GM18873 (cell line): ENCODE data around the gene RARA.

Experiments
- ATAC-seq: cut with Tn5 transposase; IDR thresholded peaks from one replicate; pipeline ENCODE4 v1.9.1; 2021; ENCODE audit warnings: mild to moderate bottlenecking, moderate library complexity, moderate number of reproducible peaks; ENCODE audit not compliant: unreplicated experiment, low FRiP score

RARA gene

DNA sequence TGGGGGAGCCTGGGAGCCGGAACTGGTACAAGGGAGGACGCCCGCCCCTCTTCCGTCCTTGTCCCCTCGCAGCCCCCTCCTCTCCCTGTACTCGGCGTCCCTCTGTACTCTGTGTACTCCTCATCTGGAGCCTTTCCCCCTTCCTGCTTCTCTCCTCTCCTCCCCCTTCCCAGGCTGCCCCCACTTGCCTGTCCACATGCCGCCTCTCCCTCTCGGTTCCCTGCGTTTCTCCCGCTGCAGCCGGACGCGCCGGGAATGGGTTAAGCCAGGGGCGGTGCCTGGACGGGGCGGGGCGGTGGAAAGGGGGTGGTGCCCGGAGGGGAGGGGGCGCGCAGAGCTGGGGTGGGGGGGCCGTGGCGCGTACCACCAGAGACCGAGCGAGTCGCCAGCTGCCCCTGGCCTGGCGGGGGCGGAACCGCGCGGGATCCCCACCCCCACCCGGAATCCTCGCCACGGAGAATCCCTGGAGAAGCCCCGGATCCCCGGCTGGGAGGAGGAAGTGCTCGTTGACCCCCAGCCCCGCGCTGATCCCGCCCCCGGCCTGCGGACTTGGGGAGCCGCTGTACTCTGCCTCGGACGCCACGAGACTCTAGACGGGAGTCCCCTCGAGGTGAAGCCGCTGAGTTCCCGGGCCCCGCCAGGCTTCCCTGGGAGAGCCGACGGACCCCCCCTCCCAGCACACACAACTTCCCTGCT lies 33.0 kb downstream of the RARA start:
- ATAC-seq: no peak

DNA sequence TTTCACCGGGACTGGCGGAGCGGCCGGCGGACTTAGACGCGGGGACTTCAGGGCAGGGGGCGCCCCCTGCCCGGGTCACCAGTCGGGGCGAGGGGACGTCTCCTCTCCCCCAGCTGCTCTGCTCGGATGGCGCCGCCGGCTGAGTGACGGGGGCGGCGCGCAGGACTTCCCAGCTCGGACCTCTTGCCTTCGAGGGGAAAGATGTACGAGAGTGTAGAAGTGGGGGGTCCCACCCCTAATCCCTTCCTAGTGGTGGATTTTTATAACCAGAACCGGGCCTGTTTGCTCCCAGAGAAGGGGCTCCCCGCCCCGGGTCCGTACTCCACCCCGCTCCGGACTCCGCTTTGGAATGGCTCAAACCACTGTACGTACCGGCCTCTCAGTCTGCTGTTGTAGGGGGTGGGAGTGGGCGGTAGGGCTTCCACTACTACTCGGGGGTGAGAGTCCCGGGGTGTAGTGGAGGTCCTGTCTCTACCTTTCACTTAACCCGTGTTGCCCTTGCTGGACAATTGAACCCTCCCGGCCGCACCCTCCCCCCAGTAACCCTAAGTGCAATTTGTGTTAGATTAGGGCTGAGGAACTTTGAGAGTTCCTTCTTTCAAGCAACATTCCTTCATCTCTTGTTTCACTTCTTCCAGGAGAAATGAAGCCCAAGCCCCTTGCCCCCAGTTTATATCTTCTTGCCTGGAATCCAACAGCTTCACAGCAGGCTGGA lies 33.7 kb downstream of the RARA start:
- no peak for ATAC-seq

DNA sequence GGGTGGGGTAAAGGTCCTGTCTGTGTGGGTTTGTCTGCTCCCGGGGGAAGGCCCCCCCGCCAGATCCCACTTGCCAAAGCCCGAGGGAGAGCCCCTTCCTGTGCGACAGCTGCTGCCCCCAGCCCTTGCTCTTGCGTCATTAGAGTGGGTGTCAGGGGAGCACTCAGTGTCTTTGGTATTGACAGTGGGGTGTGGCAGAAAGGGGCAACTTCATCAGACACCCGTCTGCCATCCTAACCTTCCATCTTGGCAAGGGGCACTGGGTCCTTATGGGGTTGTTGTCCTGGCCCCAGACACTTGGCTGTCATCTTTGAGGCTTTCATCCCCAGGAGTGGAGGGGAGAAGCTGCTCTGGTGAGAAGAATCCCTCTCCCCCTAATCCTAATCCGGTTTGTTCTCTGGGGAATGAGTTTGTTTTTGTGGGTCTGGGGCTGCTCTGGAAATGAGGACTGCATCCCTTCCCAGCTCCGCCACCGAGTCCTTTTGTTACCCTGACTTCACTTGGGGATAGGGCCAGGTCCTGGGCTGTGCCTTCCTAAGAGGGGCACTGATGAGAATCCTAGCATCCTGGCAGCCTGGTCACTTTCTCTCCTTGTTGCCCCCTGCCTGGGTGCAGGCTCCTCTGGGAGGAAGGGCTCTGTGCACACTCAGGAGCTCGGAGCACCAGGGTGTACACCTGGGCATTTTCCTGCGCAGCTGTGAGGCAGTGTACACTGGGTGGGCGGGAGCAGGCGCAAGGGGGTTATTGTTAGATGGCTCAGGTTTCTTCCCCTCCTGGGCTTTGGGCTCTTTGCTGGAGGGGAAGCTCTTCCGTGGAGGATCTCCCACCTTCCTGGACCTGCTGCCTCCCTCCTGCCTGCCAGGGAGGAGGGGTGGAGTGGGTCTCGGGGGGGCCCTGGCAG lies 34.5 kb downstream of the RARA start:
- ATAC-seq: no peak

DNA sequence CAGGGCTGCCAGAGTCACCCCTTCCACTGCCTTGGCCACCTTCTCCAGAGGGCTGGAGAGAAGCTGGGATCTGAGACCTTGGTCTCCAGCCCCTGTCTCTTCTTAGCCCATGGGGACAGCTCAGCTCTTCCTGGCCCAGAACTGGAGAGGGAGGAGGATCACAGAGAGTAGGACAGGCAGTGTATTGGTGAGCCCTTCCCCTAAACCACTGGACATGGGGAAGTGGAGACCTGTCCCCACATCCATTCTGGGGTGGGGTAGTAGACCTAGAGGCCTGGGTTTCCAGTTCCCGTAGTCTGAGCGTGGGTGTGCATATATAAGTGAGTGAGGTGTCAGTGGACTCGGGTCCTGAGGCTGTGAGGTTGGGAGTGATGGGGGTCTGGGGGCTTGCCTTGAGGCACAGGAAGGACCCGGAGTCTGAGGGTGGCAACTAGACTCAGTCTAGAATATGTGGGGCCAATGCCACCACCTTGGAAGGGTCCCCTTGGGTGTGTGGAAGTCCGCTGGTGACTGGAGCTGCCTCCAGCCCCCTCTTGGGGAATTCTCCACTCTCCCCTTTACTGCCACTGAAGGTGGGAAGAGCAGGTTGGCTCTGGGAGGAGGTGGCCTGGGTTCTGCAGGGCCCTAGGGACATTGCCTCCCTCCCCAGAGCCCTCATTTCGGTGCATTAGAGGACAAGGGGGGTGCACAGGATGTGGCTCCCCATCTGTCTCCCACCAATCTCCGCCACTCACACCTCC lies 35.6 kb downstream of the RARA start:
- ATAC-seq: no peak

- ATAC-seq: no peak
Measured at GRCh38 chr17:40345161-40345993, 36.4 kb downstream of the RARA start.

- ATAC-seq: no peak
Measured at GRCh38 chr17:40345994-40346764, 37.2 kb downstream of the RARA start.

DNA sequence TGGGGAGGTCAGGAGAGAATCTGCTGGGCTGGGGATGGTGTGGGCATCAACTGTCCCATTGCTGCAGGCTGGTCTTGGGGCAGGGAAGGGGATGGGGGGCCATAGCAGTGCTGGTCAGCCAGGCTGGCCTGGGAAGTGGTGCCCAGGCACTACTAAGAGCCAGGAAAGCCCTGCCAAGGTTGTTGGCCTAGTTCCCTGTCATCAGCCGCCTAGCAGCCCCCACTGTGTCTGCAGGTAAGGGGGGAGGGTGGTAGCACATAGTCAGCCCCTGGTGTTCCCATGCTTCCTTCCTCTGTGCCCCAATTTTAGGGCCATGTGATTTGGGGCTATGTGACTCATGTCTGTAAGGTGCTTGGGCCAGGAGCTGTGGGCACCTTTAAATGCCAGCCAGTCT lies 37.8 kb downstream of the RARA start:
- no peak for ATAC-seq

DNA sequence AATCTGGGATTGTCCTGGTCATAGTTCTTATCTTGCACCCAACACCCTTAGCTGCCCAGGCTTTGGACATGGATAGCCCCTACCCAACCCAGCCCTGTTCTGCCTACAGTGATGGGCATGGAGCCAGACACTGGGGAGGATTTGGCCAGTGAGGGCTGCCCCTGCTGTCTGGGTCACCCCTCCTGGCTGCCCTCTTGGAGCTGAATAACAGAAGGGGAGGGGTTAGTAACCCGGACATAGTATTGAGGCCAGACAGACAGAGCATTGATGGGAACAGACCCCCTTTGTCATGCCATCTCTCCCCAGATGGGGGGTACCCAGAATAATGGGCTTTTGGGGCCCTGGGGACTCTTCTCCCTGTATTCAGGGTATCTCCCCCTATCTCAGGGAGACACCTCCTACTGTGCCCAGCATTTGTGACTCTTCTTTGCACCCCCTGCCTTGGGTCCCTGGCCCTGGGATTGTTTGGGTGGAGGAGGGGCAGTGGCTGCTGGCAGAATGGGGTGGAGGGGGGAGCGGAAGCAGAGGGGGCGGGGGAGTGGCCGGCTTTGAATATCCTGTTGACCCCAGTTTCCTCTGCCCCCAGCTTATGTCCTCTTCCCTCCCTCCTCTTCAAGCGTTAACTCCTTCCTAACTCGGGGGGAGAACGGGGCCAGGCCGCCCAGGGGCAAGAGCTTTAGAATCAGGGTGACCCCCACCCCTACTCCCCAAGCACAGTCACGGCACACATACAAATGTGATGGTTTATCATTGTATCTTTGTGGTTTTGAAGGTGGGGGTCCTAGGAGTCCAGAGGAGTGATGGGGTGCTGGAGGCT lies 38.5 kb downstream of the RARA start:
- ATAC-seq: no peak

DNA sequence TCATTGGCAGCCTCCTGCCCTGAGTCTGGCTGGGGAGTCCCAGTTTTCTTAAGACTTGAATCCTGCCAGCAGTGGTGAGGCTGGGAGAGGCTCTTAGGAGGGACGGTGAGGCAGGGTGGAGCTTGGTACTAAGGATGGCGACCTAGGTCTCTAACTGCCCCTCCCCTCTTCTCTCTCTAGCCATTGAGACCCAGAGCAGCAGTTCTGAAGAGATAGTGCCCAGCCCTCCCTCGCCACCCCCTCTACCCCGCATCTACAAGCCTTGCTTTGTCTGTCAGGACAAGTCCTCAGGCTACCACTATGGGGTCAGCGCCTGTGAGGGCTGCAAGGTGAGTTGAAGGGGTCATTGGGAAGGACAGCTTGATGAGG lies 39.1 kb downstream of the RARA start:
- no peak for ATAC-seq

DNA sequence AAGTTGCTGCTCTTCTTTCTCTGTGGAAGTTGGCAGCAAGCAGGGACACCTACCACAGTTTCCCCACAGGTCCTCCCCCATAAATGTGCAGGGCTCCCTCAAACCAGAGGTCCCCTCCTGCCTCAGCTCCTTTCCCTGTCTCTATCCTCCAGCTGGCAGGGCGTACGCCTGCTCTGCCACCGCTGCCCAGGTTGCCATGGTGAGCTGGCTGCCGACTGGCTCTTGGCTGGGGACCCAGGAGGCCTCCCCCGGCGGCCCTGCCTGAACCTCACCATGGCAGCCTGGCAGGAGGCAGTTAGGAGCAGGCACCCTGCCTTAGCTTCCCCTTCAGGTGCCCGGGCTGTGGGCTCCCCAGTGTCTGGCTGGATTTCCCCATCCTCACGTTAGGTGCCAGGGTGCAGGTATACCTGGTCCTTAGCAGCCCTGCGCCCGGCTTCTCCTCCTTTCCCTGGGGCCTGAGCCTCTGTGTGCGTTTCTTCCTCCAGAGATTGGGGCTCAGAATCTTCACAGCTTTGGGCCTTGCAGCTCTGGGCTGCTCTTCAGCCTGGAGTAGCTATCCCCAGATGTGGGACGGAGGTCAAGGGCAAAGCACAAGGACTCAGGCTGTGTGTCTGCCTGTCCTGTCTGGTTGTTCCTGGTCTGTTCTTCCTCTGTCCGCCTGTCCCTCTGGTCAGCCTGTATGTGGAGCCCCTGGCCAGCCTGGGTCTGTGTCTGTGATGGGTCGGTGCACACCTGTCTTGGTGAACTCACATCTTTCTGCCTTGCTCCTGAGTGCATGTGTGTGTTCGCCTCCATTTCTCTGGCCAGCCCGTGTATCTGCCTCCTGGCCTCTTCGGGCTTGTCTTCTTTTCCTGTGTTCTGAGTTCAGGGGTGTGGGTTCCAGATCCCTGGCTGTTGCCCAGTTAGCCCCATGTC lies 39.8 kb downstream of the RARA start:
- no peak for ATAC-seq

- no peak for ATAC-seq
Measured at GRCh38 chr17:40349477-40349894, 40.5 kb downstream of the RARA start.

DNA sequence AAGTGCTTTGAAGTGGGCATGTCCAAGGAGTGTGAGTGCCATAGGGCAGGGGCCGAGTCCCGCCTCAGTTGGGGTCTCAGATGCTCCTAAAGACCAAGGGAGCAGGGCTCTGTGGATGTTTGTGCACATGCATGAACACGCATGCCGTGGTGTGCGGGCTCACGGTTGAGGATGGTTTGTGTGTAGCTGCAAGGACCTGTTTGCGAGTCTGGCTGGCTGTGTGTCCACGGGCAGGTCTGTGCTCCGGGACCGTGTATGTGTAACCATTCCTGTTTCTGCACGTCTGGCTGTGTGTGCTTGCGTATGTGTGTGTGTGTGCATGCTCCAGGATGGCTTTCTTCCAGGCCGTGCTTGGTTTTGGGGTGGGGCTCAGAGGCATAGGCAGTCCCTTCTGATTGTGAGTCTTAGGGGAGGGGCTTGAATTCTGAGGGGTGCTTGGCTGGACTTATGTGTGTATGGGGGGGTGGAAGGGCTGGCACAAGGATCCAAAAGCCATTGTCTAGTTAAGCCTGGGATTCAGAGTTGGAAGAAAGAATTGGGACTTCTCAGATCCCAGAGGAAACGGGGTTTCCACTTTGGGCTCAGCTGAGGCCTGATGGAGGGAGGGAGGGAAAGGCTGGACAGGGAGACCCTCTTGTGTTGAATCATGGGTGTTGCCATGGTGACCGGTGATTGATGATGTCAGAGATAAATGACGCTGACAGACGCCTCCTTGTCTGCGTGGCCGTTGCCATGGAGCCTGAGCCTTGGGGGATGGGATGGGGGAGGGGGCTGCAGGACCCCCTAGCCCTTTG lies 41.1 kb downstream of the RARA start:
- no peak for ATAC-seq

- ATAC-seq: no peak
Measured at GRCh38 chr17:40350689-40351358, 41.8 kb downstream of the RARA start.

DNA sequence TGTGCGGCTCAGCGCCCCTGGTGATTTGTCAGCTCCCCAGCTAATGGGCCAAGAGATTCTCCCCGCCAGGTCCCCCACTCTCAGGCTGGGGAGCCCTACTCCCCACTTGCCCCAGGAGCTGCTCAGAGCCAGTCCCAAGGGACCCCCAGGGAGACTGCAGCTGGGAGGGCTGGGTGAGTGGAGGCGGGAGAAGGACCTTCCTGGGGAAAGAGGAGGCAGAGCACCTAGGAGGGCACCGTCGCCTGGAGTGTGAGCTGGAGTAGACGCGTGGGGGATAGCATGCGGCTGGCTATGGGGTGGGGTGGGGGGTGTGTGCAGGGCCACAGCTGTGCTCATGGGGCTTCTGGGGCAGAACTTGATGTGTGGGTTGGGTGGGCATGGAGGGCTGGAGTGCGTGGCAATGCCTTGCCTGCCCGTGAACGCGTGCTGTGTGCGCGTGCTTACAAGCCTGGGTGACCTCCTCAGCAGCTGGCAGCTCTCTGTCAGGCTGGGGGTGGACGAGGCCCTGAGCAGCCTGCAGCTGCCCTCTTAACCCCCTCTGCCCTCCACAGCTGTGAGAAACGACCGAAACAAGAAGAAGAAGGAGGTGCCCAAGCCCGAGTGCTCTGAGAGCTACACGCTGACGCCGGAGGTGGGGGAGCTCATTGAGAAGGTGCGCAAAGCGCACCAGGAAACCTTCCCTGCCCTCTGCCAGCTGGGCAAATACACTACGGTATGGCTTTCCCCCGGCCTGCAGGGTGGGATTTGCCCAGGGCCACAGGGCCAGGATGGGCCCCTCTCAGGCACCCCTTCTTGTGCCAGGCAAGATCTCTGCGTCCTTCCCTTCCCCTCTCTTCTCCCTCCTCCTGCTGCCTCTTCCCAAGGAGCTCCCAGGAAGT lies 42.6 kb downstream of the RARA start:
- no peak for ATAC-seq

DNA sequence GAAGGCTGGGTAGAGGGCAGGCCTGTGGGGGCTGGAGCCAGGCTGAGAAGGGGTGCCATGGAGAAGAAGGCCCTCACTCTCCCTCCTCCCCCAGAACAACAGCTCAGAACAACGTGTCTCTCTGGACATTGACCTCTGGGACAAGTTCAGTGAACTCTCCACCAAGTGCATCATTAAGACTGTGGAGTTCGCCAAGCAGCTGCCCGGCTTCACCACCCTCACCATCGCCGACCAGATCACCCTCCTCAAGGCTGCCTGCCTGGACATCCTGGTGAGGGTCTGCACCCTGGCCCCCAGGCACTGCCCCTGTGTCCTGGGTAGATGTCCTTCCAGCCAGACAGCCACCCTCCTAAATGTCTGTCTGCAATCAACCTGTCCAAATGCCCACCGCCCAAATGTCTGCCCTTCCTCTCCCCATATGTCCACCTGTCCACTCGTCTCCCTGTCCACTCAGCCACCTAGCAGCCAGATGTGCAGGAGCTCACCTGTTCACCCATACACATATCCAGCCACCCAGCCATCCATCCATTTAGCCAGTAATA lies 43.3 kb downstream of the RARA start:
- ATAC-seq: no peak
